ENCODE measurements around the gene AMHR2. TPM values are rescaled to one million over a fixed set of nuclear protein-coding genes. Genes with fewer than 3 reads are reported as not detected.
"Not testable (repeated sequence)": the region's sequence is repeated elsewhere in the genome, so short reads cannot be mapped to it uniquely, and the experiment has no call there.

The AMHR2 gene
- total RNA-seq (10 to 100 TPM; 39.0 to 42.1 TPM), polyA plus RNA-seq (ENCODE audit: insufficient read depth, low read depth, low replicate concordance) (33.9 TPM)
- long read RNA-seq, donor 1, transcript AMHR2-201 (11 exons, 1,863 nt) = major isoform, 6 of 8 reads
- long read RNA-seq, donor 1, partial matches to known transcripts = 0 of 8 reads
- long read RNA-seq, donor 1, other reads (novel, unspliced or antisense) = 0 of 8 reads
- long read RNA-seq, donor 2, partial matches to known transcripts = 9 of 12 reads
- long read RNA-seq, donor 2, other reads (novel, unspliced or antisense) = 0 of 12 reads

DNA sequence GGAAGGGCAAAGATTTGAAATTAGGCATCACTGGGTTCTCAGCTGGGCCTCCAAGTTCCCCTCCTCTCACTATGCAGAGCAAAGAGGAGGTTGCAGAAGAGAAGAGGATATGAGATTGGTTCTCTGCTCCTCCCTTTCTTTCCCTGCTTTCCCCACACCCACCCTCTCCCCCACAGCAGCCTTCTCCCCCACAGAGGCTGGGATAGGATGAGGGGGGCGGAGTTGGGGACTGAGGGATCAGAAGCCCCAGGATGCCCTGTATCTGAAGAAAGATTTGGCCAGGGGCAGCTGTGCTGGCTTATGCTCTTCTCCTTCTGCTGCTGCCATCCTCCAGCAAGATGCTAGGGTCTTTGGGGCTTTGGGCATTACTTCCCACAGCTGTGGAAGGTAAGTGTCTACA is at the start of gene AMHR2:
Gene AMHR2, plus strand, starts transcription at position 259 of the 400 bp plus-strand sequence. Its CDS starts 80 bp downstream, at position 339.
- TF ChIP-seq POLR2A (IDR thresholded peaks at IDR 0.05) (no peak), CTCF (IDR thresholded peaks at IDR 0.05) (no peak)
- intact Hi-C loops (cut with DNase I; ENCODE audit: low total_unique reads) = loop anchor here (5.0 kb wide), 1 partner anchor 71 kb away; no protein-coding TSS in a partner anchor
- no peaks in the 10 kb centered on the region for H3K27me3 ChIP-seq
- no peaks in the 10 kb centered on the region for H3K36me3 ChIP-seq (ENCODE audit: low read depth, missing control alignments)
- no peaks in the 10 kb centered on the region for H3K9me3 ChIP-seq
- H3K4me1 ChIP-seq = peaks cover 29% of the 10 kb centered on the region
- DNase-seq = no peak
- H3K4me3 ChIP-seq = no peak within 1 kb of the TSS
- peak within 1 kb of the TSS in 1 of 2 donors; percentile 39 for H3K27ac ChIP-seq
- WGBS, 2 donors = 78 to 81% methylated on average over 1 of the region's 1 CpG

DNA sequence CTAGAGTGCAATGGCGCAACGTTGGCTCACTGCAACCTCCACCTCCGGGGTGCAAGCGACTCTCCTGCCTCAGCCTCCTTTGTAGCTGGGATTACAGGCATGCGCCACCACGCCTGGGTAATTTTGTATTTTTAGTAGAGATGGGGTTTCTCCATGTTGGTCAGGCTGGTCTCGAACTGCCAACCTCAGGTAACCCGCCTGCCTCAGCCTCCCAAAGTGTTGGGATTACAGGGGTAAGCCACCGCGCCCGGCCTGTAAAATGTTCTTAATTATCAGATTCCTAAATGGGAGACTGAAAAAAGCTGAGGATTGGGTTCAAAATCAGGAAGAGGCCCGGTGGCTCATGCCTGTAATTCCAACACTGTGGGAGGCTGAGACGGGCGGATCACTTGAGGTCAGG is 49.4 kb upstream of the AMHR2 start:
- peaks cover 21% of the 10 kb centered on the region for H3K4me1 ChIP-seq
- H3K36me3 ChIP-seq (ENCODE audit: low read depth, missing control alignments); H3K27me3 ChIP-seq; H3K4me3 ChIP-seq; intact Hi-C loops (cut with DNase I; ENCODE audit: low total_unique reads); H3K27ac ChIP-seq; H3K9me3 ChIP-seq; DNase-seq: not testable (repeated sequence)
- 88 to 90% methylated on average over 14 of the region's 14 CpGs for WGBS, 2 donors

- WGBS, 2 donors = 86 to 92% methylated on average over 2 of the region's 2 CpGs
- no peak overlapping the region for H3K4me3 ChIP-seq
- H3K27ac ChIP-seq = no peak overlapping the region
- peaks cover 19% of the 10 kb centered on the region for H3K4me1 ChIP-seq
- intact Hi-C loops (cut with DNase I; ENCODE audit: low total_unique reads) = no loop called here
- H3K9me3 ChIP-seq = no peaks in the 10 kb centered on the region
- H3K36me3 ChIP-seq (ENCODE audit: low read depth, missing control alignments) = no peaks in the 10 kb centered on the region
- TF ChIP-seq POLR2A (IDR thresholded peaks at IDR 0.05) = no peak
- TF ChIP-seq CTCF (IDR thresholded peaks at IDR 0.05) = no peak
- H3K27me3 ChIP-seq = no peaks in the 10 kb centered on the region
- DNase-seq = no peak
Measured at GRCh38 chr12:53376747-53377146, 46.9 kb upstream of the AMHR2 start.

DNA sequence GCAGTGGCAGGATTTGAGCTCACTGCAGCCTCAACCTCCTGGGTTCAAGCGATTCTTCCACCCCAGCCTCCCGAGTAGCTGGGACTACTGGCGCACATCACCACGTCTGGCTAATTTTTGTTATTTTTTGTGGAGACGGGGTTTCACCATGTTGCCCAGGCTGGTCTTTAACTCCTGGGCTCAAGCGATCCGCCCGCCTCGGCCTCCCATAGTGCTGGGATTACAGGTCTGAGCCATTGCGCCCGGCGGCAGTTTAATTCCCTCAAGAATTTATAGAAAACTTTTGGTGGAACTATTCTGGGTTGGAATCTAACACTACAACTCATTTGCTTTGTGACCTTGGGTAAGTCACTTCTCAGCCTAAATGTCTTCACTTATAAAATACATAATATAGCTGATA is 45.4 kb upstream of the AMHR2 start:
- peak overlapping the region in 1 of 2 donors; percentile 59 for H3K4me3 ChIP-seq
- 67 to 86% methylated on average over 12 of the region's 12 CpGs for WGBS, 2 donors
- H3K27ac ChIP-seq = peak overlapping the region in 1 of 2 donors; percentile 95
- H3K9me3 ChIP-seq = no peaks in the 10 kb centered on the region
- no peaks in the 10 kb centered on the region for H3K27me3 ChIP-seq
- peaks cover 26% of the 10 kb centered on the region for H3K4me1 ChIP-seq
- no peaks in the 10 kb centered on the region for H3K36me3 ChIP-seq (ENCODE audit: low read depth, missing control alignments)
- intact Hi-C loops (cut with DNase I; ENCODE audit: low total_unique reads) = no loop called here
- no peak for DNase-seq
- TF ChIP-seq POLR2A (IDR thresholded peaks at IDR 0.05) (no peak), CTCF (IDR thresholded peaks at IDR 0.05) (no peak)

DNA sequence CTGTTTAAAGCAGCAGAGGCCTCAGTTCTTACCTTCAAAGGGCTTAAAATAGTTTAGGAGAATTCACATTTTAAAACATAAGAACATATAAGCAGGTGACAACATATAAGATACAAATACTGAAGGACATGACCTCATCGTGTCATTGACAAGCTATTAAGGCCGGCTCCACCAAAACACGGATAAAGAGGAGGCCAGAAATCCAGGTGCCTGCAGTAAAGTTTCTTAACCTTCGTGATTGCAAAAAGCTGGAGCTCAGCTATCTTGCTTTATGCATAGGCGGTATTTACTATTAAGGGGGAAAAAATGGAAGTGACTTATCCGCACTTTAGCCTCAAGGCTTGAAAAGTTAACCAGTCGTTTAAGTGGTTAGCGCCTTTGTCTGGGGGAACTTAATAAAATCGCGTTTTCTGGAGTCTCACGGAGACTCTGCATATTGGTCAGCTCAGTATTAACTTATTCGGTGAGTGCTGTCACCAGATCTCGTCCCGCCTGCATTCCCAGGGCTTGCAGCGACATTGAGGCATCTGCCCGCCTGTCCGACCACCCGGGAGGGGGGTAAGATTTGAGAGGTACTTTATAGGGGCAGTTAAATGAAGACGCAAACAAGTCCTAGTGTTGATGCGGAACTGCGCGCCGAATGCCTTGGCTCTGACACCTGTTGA is 44.8 kb upstream of the AMHR2 start:
- DNase-seq = no peak
- intact Hi-C loops (cut with DNase I; ENCODE audit: low total_unique reads) = no loop called here
- peaks cover 33% of the 10 kb centered on the region for H3K4me1 ChIP-seq
- H3K4me3 ChIP-seq = peak overlapping the region; percentile 59 to 61
- 8% methylated on average over 20 to 23 of the region's 23 CpGs for WGBS, 2 donors
- H3K9me3 ChIP-seq = no peaks in the 10 kb centered on the region
- H3K27ac ChIP-seq = peak overlapping the region; percentile 90 to 95
- H3K27me3 ChIP-seq = no peaks in the 10 kb centered on the region
- H3K36me3 ChIP-seq (ENCODE audit: low read depth, missing control alignments) = no peaks in the 10 kb centered on the region
- TF ChIP-seq POLR2A (IDR thresholded peaks at IDR 0.05) = no peak
- TF ChIP-seq CTCF (IDR thresholded peaks at IDR 0.05) = no peak

Measured in testis (tissue), 5 donors.